Ureter (tissue), 1 donor: ENCODE measurements around the gene STT3A. TPM values are rescaled to one million over a fixed set of nuclear protein-coding genes. Genes with fewer than 3 reads are reported as not detected.
A peak's percentile ranks its signal among the peaks of the same experiment; 100 is the strongest.
"Not testable (repeated sequence)": the region's sequence is repeated elsewhere in the genome, so short reads cannot be mapped to it uniquely, and the experiment has no call there.

ENCODE experiments used
- DNase-seq: peaks from one replicate; pipeline ENCODE4 v3.0.0-alpha.2; 2020; ENCODE audit warnings: low spot score
- total RNA-seq: library from RNA; stranded (reverse); gene quantifications from one replicate; pipeline ENCODE4 v1.2.4, GENCODE V29; 2023
- donor health status: DM: yes; HTN: yes; CAD: no.

The STT3A gene
- total RNA-seq = 138 TPM

GRCh38 chr11:125592305-125593113 lies at the start of gene STT3A:
TSS of gene STT3A (plus strand) at chr11:125592852. CDS start at chr11:125595916, 3,064 bp downstream.
- DNase-seq = peak; percentile 99

- DNase-seq = no peak
These were observed 41.9 kb upstream of the STT3A start for GRCh38 chr11:125550780-125551179.

GRCh38 chr11:125551835-125552342 lies 40.8 kb upstream of the STT3A start:
- DNase-seq = no peak

GRCh38 chr11:125552927-125553326 lies 39.7 kb upstream of the STT3A start:
- DNase-seq = no peak

GRCh38 chr11:125553357-125553756 lies 39.3 kb upstream of the STT3A start:
- DNase-seq = no peak

GRCh38 chr11:125554038-125554437 lies 38.6 kb upstream of the STT3A start:
- DNase-seq = no peak

GRCh38 chr11:125559888-125560287 lies 32.8 kb upstream of the STT3A start:
- DNase-seq = no peak

- DNase-seq = no peak
These were observed 30.7 kb upstream of the STT3A start for GRCh38 chr11:125561924-125562323.

- DNase-seq = no peak
These were observed 30.2 kb upstream of the STT3A start for GRCh38 chr11:125562430-125562829.

- DNase-seq = no peak
These were observed 28.3 kb upstream of the STT3A start for GRCh38 chr11:125564357-125564756.

GRCh38 chr11:125566235-125566634 lies 26.4 kb upstream of the STT3A start:
- DNase-seq = no peak

GRCh38 chr11:125568970-125569914 lies 23.4 kb upstream of the STT3A start, which contains the start of gene EI24:
TSS of gene EI24 (plus strand) at chr11:125569477. CDS start at chr11:125572528, 3,051 bp downstream.
- peak; percentile 91 for DNase-seq

GRCh38 chr11:125569915-125570621 lies 22.6 kb upstream of the STT3A start:
- no peak for DNase-seq

- DNase-seq = no peak
These were observed 21.7 kb upstream of the STT3A start for GRCh38 chr11:125570952-125571351.

- DNase-seq = no peak
These were observed 19.7 kb upstream of the STT3A start for GRCh38 chr11:125572916-125573315.

GRCh38 chr11:125577181-125577580 lies 15.5 kb upstream of the STT3A start:
- DNase-seq = not testable (repeated sequence)

GRCh38 chr11:125578783-125579182 lies 13.9 kb upstream of the STT3A start:
- DNase-seq = no peak

- DNase-seq = no peak
These were observed 12.8 kb upstream of the STT3A start for GRCh38 chr11:125579811-125580210.

GRCh38 chr11:125583496-125583895 lies 9.2 kb upstream of the STT3A start:
- no peak for DNase-seq

- DNase-seq = no peak
These were observed 7.2 kb upstream of the STT3A start for GRCh38 chr11:125585487-125585886.

- DNase-seq = no peak
These were observed 6.0 kb upstream of the STT3A start for GRCh38 chr11:125586623-125587022.

- no peak for DNase-seq
These were observed 5.2 kb upstream of the STT3A start for GRCh38 chr11:125587480-125587879.
